ENCODE measurements around the gene CRHR2.

Gene CRHR2

DNA sequence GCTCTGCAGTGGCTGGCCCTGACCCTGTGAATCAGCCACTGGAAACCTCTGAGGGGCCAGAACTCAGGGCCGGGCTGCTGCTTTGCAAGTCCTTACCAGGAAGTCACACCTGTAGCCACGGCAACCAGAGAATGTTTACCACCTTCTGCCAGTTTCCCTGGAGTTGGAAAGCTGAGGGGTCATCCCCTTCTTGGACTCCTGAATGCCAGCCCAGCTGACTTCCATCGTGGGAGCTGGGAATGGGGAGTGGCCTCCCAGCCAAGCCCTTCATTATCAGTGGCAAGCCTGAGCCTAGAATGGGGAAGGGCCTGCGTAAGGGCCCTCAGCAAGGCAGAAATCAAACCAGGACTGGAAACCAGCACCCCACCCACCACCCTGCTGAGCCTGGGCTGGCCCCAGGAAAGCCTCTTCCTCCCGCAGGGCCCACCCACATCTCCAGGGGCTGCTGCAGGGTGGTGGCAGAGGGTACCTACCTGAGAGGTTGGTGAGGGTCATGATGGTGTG is 6.5 kb upstream of the CRHR2 start:
- Histone ChIP-seq H4K20me1 (ENCODE audit: control insufficient read depth, insufficient read depth, low read depth, low read length) (no peaks in the 10 kb centered on the region), H3K4me2 (ENCODE audit: low read length) (no peak overlapping the region), H3K4me3 (ENCODE audit: low read length) (no peak overlapping the region), H3K79me2 (ENCODE audit: control insufficient read depth, low read length) (no peaks in the 10 kb centered on the region), H3K27ac (ENCODE audit: low read depth, low read length) (no peak overlapping the region), H3K9me3 (ENCODE audit: control insufficient read depth, insufficient read depth, low read length) (no peaks in the 10 kb centered on the region), H3K4me1 (ENCODE audit: control insufficient read depth, low read length) (no peaks in the 10 kb centered on the region), H3F3A (ENCODE audit: control insufficient read depth, insufficient read depth) (no peaks in the 10 kb centered on the region), H3K9me2 (replicated peaks; ENCODE audit: control insufficient read depth, low read length) (no peaks in the 10 kb centered on the region), H3K36me3 (ENCODE audit: control insufficient read depth, low read length) (no peaks in the 10 kb centered on the region), H3K27me3 (ENCODE audit: control insufficient read depth, low read length) (peaks cover 8% of the 10 kb centered on the region)
- no peak for TF ChIP-seq EZH2phosphoT487 (IDR thresholded peaks at IDR 0.05; ENCODE audit: borderline replicate concordance, low read length)
- TF ChIP-seq CTCF (IDR thresholded peaks at IDR 0.05; ENCODE audit: low read depth, low read length, poor library complexity, severe bottlenecking), result no peak

DNA sequence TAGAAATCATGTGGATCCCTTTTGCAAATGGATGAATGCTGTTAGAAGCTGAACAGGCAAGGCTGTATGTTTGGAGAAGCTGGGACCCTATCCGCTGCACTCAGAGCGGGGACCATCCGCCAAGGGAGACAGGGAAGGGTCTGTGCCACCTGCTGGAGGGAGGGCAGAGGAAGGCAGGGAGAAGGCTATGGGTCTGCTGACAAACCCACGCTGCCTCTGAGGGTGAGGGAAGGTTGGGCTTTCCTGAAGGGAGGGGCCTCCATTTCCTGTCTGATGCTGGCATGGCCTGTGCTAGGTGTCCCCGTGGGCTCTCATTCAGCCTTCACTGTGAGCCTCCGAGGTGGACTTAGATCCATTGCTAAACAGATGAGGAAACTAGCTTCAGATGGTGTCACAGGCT is 5.3 kb upstream of the CRHR2 start:
- Histone ChIP-seq H3K79me2 (ENCODE audit: control insufficient read depth, low read length) (no peaks in the 10 kb centered on the region), H3K9me2 (replicated peaks; ENCODE audit: control insufficient read depth, low read length) (no peaks in the 10 kb centered on the region), H3K36me3 (ENCODE audit: control insufficient read depth, low read length) (no peaks in the 10 kb centered on the region), H3K4me3 (ENCODE audit: low read length) (no peak overlapping the region), H4K20me1 (ENCODE audit: control insufficient read depth, insufficient read depth, low read depth, low read length) (no peaks in the 10 kb centered on the region), H3K9me3 (ENCODE audit: control insufficient read depth, insufficient read depth, low read length) (no peaks in the 10 kb centered on the region), H3K27me3 (ENCODE audit: control insufficient read depth, low read length) (peaks cover 17% of the 10 kb centered on the region), H3K4me2 (ENCODE audit: low read length) (no peak overlapping the region), H3K4me1 (ENCODE audit: control insufficient read depth, low read length) (no peaks in the 10 kb centered on the region), H3K27ac (ENCODE audit: low read depth, low read length) (no peak overlapping the region), H3F3A (ENCODE audit: control insufficient read depth, insufficient read depth) (no peaks in the 10 kb centered on the region)
- no peak for TF ChIP-seq EZH2phosphoT487 (IDR thresholded peaks at IDR 0.05; ENCODE audit: borderline replicate concordance, low read length)
- TF ChIP-seq CTCF (IDR thresholded peaks at IDR 0.05; ENCODE audit: low read depth, low read length, poor library complexity, severe bottlenecking), result no peak

GRCh38 chr7:30684351-30684750 is 2.1 kb upstream of the CRHR2 start:
- no peak overlapping the region for H3K4me3 ChIP-seq (ENCODE audit: low read length)
- no peak overlapping the region for H3K27ac ChIP-seq (ENCODE audit: low read depth, low read length)
- no peak for TF ChIP-seq EZH2phosphoT487 (IDR thresholded peaks at IDR 0.05; ENCODE audit: borderline replicate concordance, low read length)
- TF ChIP-seq CTCF (IDR thresholded peaks at IDR 0.05; ENCODE audit: low read depth, low read length, poor library complexity, severe bottlenecking), result no peak
- H3K9me3 ChIP-seq (ENCODE audit: control insufficient read depth, insufficient read depth, low read length), result no peaks in the 10 kb centered on the region
- H3K4me2 ChIP-seq (ENCODE audit: low read length), result no peak overlapping the region
- no peaks in the 10 kb centered on the region for H3K79me2 ChIP-seq (ENCODE audit: control insufficient read depth, low read length)
- no peaks in the 10 kb centered on the region for H3K9me2 ChIP-seq (replicated peaks; ENCODE audit: control insufficient read depth, low read length)
- H3K36me3 ChIP-seq (ENCODE audit: control insufficient read depth, low read length), result no peaks in the 10 kb centered on the region
- H3F3A ChIP-seq (ENCODE audit: control insufficient read depth, insufficient read depth), result no peaks in the 10 kb centered on the region
- peaks cover 18% of the 10 kb centered on the region for H3K27me3 ChIP-seq (ENCODE audit: control insufficient read depth, low read length)
- no peaks in the 10 kb centered on the region; the same call in 1 of the 2 replicates for H4K20me1 ChIP-seq (ENCODE audit: control insufficient read depth, insufficient read depth, low read depth, low read length)
- no peaks in the 10 kb centered on the region for H3K4me1 ChIP-seq (ENCODE audit: control insufficient read depth, low read length)

Measured in DOHH2 (cell line).